HG02798 (cell line): ENCODE results near the gene HSPG2.

Experiments used
- ATAC-seq: cut with Tn5 transposase; IDR thresholded peaks from one replicate; pipeline ENCODE4 v1.9.1; 2021; ENCODE audit warnings: mild to moderate bottlenecking; ENCODE audit not compliant: unreplicated experiment, poor library complexity

Gene HSPG2

DNA sequence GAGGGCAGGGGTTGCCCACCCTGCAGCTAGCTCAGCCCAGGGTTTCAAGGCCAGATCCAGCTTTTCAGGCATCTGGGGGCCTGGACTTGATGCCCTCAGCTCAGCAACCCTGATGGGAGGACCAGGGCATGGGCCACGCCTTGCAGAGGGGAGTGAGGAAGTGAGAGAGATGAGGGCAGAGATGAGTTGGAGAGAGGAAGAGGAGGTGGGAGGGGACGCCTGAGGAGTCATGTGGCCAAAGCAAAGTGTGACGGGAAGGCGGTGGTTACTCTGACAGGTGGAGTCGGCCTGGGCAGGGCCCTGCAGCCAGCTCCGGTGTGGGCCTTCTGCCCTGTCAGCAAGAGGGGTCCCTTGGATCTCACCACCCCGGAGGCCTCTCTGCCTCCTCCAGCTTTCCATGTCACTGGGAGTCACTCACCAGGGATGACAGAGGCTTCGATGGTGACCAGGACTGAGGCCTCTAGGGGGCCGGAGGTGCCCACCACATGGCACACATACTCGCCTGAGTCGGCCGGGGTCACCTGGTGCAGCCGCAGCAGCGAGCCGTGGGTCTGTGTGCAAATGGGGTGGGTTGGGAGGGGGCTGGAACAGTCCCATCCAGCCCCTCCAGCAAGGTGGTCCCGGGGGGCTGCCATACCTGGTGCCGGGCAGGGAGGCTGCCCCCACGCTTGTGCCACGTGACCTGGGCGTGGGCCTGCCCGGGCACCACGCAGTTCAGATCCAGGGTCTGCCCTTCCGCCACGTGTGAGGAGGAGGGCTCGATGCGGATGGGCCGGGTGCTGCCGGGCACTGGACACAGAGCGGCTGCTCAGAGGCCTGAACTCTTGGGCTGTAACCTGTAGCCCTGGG lies 84.6 kb downstream of the HSPG2 start:
- ATAC-seq = peak; percentile 53

DNA sequence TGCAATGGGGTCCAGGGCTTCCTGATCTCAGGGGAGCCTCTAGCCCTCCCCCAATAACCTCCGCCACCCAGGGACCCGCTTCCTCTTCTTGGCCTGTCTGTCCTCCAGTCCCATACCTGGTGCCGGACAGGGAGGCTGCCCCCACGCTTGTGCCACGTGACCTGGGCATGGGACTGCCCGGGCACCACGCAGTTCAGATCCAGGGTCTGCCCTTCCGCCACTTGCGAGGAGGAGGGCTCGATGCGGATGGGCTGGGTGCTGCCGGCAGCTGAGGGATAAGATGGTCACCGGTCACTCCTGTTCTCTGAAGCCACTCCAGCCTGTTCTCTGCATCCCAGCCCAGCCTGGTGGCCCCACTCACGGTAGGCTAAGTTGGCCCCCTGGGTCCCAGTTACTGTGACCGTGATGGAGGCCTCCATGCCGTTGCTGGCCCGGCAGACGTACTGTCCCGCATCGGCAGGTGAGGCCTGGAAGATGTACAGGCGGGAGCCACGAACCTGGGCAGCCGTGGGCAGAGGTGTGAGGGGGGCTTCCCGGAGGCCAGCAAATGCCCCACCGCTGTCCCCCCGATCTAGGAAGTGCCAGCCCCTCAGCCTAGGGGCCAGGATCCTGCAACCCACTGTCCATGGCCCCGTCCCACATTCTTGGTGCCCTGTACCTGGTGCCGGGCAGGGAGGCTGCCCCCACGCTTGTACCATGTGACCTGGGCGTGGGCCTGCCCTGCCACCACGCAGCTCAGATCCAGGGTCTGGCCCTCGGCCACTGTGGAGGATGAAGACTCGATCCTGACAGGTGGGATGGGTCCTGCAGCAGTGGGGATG lies 85.5 kb downstream of the HSPG2 start:
- no peak for ATAC-seq

DNA sequence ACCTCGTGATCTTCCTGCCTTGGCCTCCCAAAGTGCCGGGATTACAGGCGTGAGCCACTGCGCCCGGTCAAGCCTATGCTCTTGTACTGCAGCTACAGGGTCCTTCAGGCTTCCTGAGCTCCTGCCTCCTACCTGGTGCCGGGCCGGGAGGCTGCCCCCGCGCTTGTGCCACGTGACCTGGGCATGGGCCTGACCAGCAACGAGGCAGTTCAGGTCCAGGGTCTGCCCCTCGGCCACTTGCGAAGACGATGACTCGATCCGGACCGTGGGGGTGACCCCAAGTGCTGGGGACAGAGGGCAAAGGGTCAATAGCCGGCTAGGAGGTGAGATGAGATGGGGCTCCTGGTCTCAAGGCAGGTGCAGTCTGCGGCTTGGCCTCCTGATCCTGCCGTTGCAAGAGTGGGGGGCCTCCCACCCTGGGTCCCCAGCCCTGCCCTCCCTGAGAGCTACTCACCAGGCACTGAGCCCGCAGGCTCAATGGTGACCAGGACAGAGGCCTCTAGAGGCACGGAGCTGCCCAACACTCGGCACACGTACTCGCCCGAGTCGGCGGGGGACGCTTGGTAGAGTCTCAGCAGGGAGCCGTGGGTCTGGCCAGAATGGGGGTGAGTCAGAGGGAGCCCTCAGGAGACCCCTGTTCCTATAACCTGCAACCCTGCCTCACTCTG lies 87.1 kb downstream of the HSPG2 start:
- ATAC-seq = no peak

GRCh38 chr1:21848524-21849174 lies 88.5 kb downstream of the HSPG2 start:
- no peak for ATAC-seq

GRCh38 chr1:21847223-21848205 lies 89.6 kb downstream of the HSPG2 start:
- no peak for ATAC-seq

GRCh38 chr1:21845646-21846641 lies 91.2 kb downstream of the HSPG2 start:
- no peak for ATAC-seq

- no peak for ATAC-seq
Observed at GRCh38 chr1:21843996-21844395, 93.1 kb downstream of the HSPG2 start.

GRCh38 chr1:21843208-21843607 lies 93.9 kb downstream of the HSPG2 start:
- no peak for ATAC-seq

DNA sequence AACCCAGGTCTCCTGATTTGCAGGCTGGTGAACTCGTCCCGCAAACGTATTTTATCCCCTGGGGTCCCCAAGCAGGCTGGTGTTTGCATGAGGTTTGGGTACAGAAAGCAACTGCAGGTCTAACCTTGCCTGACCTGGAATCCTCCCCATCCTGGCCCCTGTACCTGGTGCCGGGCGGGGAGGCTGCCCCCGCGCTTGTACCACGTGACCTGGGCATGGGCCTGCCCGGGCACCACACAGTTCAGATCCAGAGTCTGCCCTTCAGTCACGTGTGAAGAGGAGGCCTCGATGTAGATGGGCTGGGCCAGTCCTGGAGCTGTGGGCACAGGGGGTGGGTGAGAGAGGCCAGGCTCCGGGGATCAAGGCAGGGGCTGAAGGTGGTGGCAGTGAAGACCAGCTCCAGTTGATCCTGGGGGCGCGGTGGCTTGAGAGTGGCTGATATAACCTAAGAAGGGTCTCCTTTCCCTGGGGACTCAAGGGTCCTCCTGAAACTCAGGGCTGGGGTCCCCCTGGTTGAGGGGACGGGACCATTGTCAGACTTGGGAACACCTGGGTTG lies 94.4 kb downstream of the HSPG2 start:
- ATAC-seq = no peak

DNA sequence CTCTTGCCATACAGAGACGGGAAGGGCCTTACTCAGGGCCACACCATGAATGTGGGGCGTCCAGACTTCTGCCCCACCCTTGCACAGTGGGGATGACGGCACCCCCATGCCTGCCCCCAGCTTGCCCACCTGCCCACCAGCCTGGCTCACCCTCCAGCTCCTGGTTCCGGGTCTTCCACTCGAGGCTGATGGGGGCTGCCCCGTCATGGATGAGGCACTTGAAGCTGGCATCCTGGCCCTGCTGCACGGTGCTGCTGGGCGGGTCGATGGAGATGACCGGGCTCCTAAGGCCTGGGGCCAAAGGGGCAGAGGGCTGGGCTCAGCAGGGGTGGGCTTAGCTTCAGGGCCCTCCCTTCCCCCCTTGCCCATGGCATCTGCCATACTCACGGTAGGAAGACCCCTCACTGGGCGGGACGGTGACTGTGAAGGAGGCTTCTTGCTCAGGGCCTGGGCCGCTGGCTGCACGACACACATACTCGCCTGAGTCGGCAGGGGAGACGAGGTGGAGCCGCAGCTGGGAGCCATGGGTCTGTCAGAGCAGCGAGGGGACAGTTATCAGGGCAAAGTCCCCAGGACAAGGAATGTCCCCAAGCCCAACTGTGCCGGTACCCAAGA lies 95.2 kb downstream of the HSPG2 start:
- ATAC-seq = no peak

GRCh38 chr1:21840981-21841380 lies 96.1 kb downstream of the HSPG2 start:
- ATAC-seq = no peak

GRCh38 chr1:21839337-21840037 lies 97.6 kb downstream of the HSPG2 start:
- no peak for ATAC-seq

GRCh38 chr1:21838359-21839157 lies 98.6 kb downstream of the HSPG2 start:
- no peak for ATAC-seq

GRCh38 chr1:21837476-21837875 lies 99.6 kb downstream of the HSPG2 start:
- ATAC-seq = no peak

DNA sequence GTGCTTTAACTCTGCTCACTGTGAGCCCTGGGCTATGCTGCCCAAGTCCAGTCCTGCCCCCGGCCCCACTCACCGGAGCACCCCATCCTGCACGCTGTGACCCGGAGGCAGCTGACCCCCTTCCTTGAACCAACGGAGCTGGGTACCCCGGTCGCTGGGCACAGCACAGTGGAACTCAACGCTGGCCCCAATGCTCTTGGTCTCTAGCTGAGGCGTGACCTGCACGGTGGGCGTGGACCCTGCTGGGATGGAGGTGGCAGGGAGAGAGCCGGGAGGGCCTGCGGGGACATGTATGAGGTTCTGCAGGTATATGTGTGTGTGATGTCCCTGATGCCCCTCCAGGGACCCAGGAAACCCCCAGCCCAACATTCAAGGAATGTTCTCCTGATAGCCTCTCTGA lies 100.4 kb downstream of the HSPG2 start:
- ATAC-seq = no peak

GRCh38 chr1:21836010-21836409 lies 101.1 kb downstream of the HSPG2 start:
- ATAC-seq = no peak
